CD14-positive monocyte (primary cell): ENCODE measurements around the gene LAGE3. TPM values are rescaled to one million over a fixed set of nuclear protein-coding genes. Genes with fewer than 3 reads are reported as not detected.

Experiments
- DNase-seq, 3 donors: peaks; one replicate each; pipeline ENCODE4 v3.0.0-alpha.2; 2011 to 2022
- H2AFZ ChIP-seq: 2 replicates; pipeline ENCODE4 v1.6.0; 2012; ENCODE audit warnings: mild to moderate bottlenecking, low read depth, low read length, inconsistent platforms; ENCODE audit not compliant: insufficient read depth, poor library complexity, severe bottlenecking
- H3K27ac ChIP-seq, 2 donors: 1 replicate in 1 of 2; 2 replicates in 1 of 2; pipeline ENCODE4 v1.5.1; 2012 to 2013; ENCODE audit warnings: low read length in 2 of 2, control low read depth in 1 of 2, inconsistent platforms in 1 of 2, low read depth in 1 of 2, mild to moderate bottlenecking in 1 of 2
- H3K27me3 ChIP-seq, 2 donors: one replicate each; pipeline versions ENCODE4 v1.6.0 to v1.6.1; 2011 to 2013; ENCODE audit warnings: low read length in 2 of 2; ENCODE audit not compliant: control insufficient read depth in 2 of 2, insufficient read depth in 2 of 2
- H3K36me3 ChIP-seq, 2 donors: replicated peaks in 1 of 2; 1 replicate in 1 of 2; 2 replicates in 1 of 2; pipeline versions ENCODE4 v1.5.1 to v1.6.1; 2012 to 2013; ENCODE audit warnings: low read length in 2 of 2, control low read depth in 1 of 2, inconsistent platforms in 1 of 2, mild to moderate bottlenecking in 1 of 2; ENCODE audit not compliant: insufficient read depth in 2 of 2, control insufficient read depth in 1 of 2
- H3K4me1 ChIP-seq, 2 donors: 1 replicate in 1 of 2; 2 replicates in 1 of 2; pipeline versions ENCODE4 v1.5.1 to v1.6.1; 2012 to 2013; ENCODE audit warnings: low read length in 2 of 2, control low read depth in 1 of 2, inconsistent platforms in 1 of 2, mild to moderate bottlenecking in 1 of 2, moderate library complexity in 1 of 2; ENCODE audit not compliant: insufficient read depth in 2 of 2, control insufficient read depth in 1 of 2
- H3K4me2 ChIP-seq: replicated peaks from 2 replicates; pipeline ENCODE3; 2012; ENCODE audit warnings: low read length, moderate library complexity, mild to moderate bottlenecking; ENCODE audit not compliant: poor library complexity, severe bottlenecking; ENCODE audit errors: extremely low read depth
- H3K4me3 ChIP-seq, 3 experiments: fragments of 200-600 bp in 1 of 3; sonication (generic) in 1 of 3; replicated peaks in 1 of 3; 1 replicate in 2 of 3; 2 replicates in 1 of 3; pipeline ENCODE4 v1.5.1; 2011 to 2013; ENCODE audit warnings: low read length in 3 of 3, mild to moderate bottlenecking in 3 of 3, control low read depth in 2 of 3, low read depth in 2 of 3, inconsistent platforms in 1 of 3, moderate library complexity in 1 of 3
- H3K79me2 ChIP-seq: 2 replicates; pipeline ENCODE4 v1.6.0; 2012; ENCODE audit warnings: mild to moderate bottlenecking, control low read depth, inconsistent platforms, low read length, moderate library complexity; ENCODE audit not compliant: insufficient read depth
- H3K9ac ChIP-seq: 2 replicates; pipeline ENCODE4 v1.6.0; 2017; ENCODE audit warnings: low read length, mild to moderate bottlenecking; ENCODE audit not compliant: insufficient read depth, poor library complexity, severe bottlenecking
- H3K9me3 ChIP-seq, 2 donors: replicated peaks in 1 of 2; 1 replicate in 1 of 2; 2 replicates in 1 of 2; pipeline versions ENCODE4 v1.5.1 to v1.6.1; 2012 to 2013; ENCODE audit warnings: low read length in 2 of 2, control low read depth in 1 of 2; ENCODE audit not compliant: control insufficient read depth in 1 of 2, insufficient read depth in 1 of 2
- H4K20me1 ChIP-seq: 2 replicates; pipeline ENCODE4 v1.6.0; 2012; ENCODE audit warnings: mild to moderate bottlenecking, low read length, control low read depth, moderate library complexity; ENCODE audit not compliant: insufficient read depth
- H3K27ac Mint-ChIP-seq, 7 donors: one replicate each; pipeline ENCODE4 v1.8.0; 2020; ENCODE audit warnings: mild to moderate bottlenecking in 7 of 7, mixed read lengths in 7 of 7, moderate library complexity in 6 of 7, inconsistent platforms in 2 of 7
- H3K27me3 Mint-ChIP-seq, 3 donors: one replicate each; pipeline ENCODE4 v1.8.0; 2021 to 2022; ENCODE audit warnings: low read depth in 3 of 3, mild to moderate bottlenecking in 3 of 3, mixed read lengths in 3 of 3, moderate library complexity in 3 of 3, inconsistent platforms in 1 of 3
- H3K36me3 Mint-ChIP-seq, 2 donors: one replicate each; pipeline ENCODE4 v1.8.0; 2020; ENCODE audit warnings: mixed read lengths in 2 of 2, inconsistent platforms in 1 of 2, mild to moderate bottlenecking in 1 of 2
- H3K4me1 Mint-ChIP-seq: one replicate; pipeline ENCODE4 v1.8.0; 2020; ENCODE audit warnings: mild to moderate bottlenecking, mixed read lengths
- H3K4me3 Mint-ChIP-seq, 2 donors: one replicate each; pipeline ENCODE4 v1.8.0; 2020; ENCODE audit warnings: mild to moderate bottlenecking in 2 of 2, mixed read lengths in 2 of 2, moderate library complexity in 1 of 2
- H3K9me3 Mint-ChIP-seq, 7 donors: one replicate each; pipeline ENCODE4 v1.8.0; 2020 to 2022; ENCODE audit warnings: mixed read lengths in 7 of 7, mild to moderate bottlenecking in 6 of 7, moderate library complexity in 6 of 7, inconsistent platforms in 2 of 7
- CTCF ChIP-seq: fragments of 200-600 bp; IDR thresholded peaks from one replicate; pipeline ENCODE4 v1.8.0; 2022; ENCODE audit warnings: antibody characterized with exemption, mild to moderate bottlenecking
- WGBS: methylation state at CpG from one replicate; pipeline ENCODE4 v1.1.5; 2013; ENCODE audit warnings: missing lambda C conversion rate; ENCODE audit not compliant: insufficient coverage; 5-methylcytosine and 5-hydroxymethylcytosine counted together
- intact Hi-C, 2 donors: fragments of 100-400 bp; cut with micrococcal nuclease; formaldehyde crosslinking; loops; one replicate each; pipeline versions ENCODE4 v1.15.0 to v1.15.1; 2023
- polyA plus RNA-seq, 3 donors: library from polyadenylated mRNA; depleted of rRNA in 1 of 3; unstranded in 2 of 3; stranded (reverse) in 1 of 3; fragments of 300-500 nt in 2 of 3; fragments of >200 nt in 1 of 3; fragmentation: Illumina TruSeq in 2 of 3; gene quantifications; 1 replicate in 2 of 3; 2 replicates in 1 of 3; pipeline ENCODE4 v1.2.3, GENCODE V29; 2012 to 2021

The LAGE3 gene
- polyA plus RNA-seq, 3 donors = 12.4 to 30.9 (median 18.6) TPM

- Histone ChIP-seq H3K4me3 (no peak overlapping the region), H3K4me2 (no peak overlapping the region), H3K36me3 (peaks cover 49 to 54% of the 10 kb centered on the region in 2 donors), H4K20me1 (peaks cover 9% of the 10 kb centered on the region), H2AFZ (no peak overlapping the region), H3K27me3 (no peaks in the 10 kb centered on the region), H3K79me2 (peaks cover 10% of the 10 kb centered on the region), H3K4me1 (peaks cover 15 to 20% of the 10 kb centered on the region in 2 donors), H3K9me3 (no peaks in the 10 kb centered on the region), H3K9ac (no peak overlapping the region), H3K27ac (no peak overlapping the region)
- peaks cover 55 to 67% of the 10 kb centered on the region in 2 donors for H3K36me3 Mint-ChIP-seq
- peaks cover 0 to 13% (median 0%) of the 10 kb centered on the region in 3 donors for H3K27me3 Mint-ChIP-seq
- WGBS = 100% methylated on average over 6 of the region's 16 CpGs
- no peak for TF ChIP-seq CTCF
- H3K4me3 Mint-ChIP-seq = peak overlapping the region in 1 of 2 donors; percentile 9
- peaks cover 0 to 6% (median 0%) of the 10 kb centered on the region in 7 donors for H3K9me3 Mint-ChIP-seq
- peaks cover 10% of the 10 kb centered on the region for H3K4me1 Mint-ChIP-seq
- DNase-seq = no peak
- H3K27ac Mint-ChIP-seq = peak overlapping the region in 1 of 7 donors; percentile 45
- intact Hi-C loops = no loop called here
These were observed 33.3 kb downstream of the LAGE3 start for GRCh38 chrX:154445776-154446175.

GRCh38 chrX:154444755-154445246, 34.3 kb downstream of the LAGE3 start:
- Mint-ChIP-seq H3K27me3 (peaks cover 0 to 13% (median 0%) of the 10 kb centered on the region in 3 donors), H3K4me1 (peaks cover 10% of the 10 kb centered on the region), H3K9me3 (peaks cover 0 to 6% (median 0%) of the 10 kb centered on the region in 7 donors), H3K36me3 (peaks cover 54 to 68% of the 10 kb centered on the region in 2 donors), H3K27ac (peak overlapping the region in 6 of 7 donors; percentile 15 to 40 (median 32)), H3K4me3 (peak overlapping the region; percentile 50 to 51)
- H3K9ac ChIP-seq = peak overlapping the region; percentile 69
- no peak for DNase-seq
- 67% methylated on average over 4 of the region's 13 CpGs for WGBS
- peaks cover 18% of the 10 kb centered on the region for H3K79me2 ChIP-seq
- H4K20me1 ChIP-seq = peaks cover 17% of the 10 kb centered on the region
- no peak for TF ChIP-seq CTCF
- peaks cover 49 to 53% of the 10 kb centered on the region in 2 donors for H3K36me3 ChIP-seq
- H2AFZ ChIP-seq = no peak overlapping the region
- no peaks in the 10 kb centered on the region for H3K27me3 ChIP-seq
- H3K9me3 ChIP-seq = no peaks in the 10 kb centered on the region
- H3K27ac ChIP-seq = peak overlapping the region in 1 of 2 donors; percentile 75
- H3K4me2 ChIP-seq = peak overlapping the region; percentile 80
- peak overlapping the region; percentile 39 to 71 (median 46) for H3K4me3 ChIP-seq
- intact Hi-C loops = loop anchor here in 1 of 2 donors (5.0 kb wide), 1 partner anchor 32 kb away; the partner anchor contains the start of gene LAGE3
- H3K4me1 ChIP-seq = peaks cover 15 to 20% of the 10 kb centered on the region in 2 donors
